ENCODE results near the gene KCNN1. TPM values are rescaled to one million over a fixed set of nuclear protein-coding genes. Genes with fewer than 3 reads are reported as not detected.

The KCNN1 gene
- total and polyA plus RNA-seq, 2 of the 13 experiments (the other 11 are each of a cell fraction or from before 2014, with no cell fraction given), result 0.04 TPM; not detected in 1

DNA sequence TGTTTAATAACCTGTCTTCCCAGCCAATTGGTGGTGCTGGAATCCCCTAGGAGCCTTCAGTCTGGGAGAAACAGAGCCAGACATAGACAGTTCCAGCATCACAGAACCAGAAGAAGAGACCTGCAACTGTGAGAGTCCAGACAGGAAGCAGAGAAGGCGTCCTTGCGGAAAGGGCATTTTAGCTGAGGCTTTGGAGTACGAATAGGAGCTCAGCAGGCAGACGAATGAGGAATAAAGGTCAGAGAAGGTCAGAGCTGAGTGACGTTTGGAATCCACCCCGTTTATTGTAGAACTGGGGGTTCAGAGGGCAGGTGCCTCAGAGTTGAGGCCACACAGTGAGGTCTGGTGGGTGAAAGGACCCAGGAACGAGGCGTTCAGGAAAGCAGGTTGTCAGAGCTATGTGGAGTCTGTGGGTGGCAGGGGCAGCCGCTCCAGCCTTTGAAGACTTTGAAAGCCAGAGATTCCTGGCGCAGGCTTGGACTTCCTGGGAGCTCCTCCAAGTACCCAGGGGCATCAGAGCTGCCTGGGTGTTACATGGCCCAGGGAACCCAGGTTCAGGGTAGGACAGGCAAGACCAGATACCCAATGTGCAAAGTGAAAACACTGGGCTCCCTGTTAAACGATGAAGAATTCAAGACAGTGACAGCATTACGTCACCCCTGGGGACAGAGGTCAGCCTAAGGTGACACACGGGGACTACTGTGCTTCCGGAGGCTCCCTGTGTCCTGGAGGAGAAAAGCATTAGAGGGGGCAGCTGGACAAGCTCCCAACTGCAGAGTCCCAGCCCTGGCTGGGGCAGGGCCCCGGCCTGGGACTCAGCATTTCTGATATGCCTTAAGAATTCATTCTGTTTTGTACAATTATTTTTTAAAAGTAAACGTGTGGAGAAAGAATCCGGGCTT, 46.6 kb downstream of the KCNN1 start (continued):
- TF ChIP-seq, protein P1, sequence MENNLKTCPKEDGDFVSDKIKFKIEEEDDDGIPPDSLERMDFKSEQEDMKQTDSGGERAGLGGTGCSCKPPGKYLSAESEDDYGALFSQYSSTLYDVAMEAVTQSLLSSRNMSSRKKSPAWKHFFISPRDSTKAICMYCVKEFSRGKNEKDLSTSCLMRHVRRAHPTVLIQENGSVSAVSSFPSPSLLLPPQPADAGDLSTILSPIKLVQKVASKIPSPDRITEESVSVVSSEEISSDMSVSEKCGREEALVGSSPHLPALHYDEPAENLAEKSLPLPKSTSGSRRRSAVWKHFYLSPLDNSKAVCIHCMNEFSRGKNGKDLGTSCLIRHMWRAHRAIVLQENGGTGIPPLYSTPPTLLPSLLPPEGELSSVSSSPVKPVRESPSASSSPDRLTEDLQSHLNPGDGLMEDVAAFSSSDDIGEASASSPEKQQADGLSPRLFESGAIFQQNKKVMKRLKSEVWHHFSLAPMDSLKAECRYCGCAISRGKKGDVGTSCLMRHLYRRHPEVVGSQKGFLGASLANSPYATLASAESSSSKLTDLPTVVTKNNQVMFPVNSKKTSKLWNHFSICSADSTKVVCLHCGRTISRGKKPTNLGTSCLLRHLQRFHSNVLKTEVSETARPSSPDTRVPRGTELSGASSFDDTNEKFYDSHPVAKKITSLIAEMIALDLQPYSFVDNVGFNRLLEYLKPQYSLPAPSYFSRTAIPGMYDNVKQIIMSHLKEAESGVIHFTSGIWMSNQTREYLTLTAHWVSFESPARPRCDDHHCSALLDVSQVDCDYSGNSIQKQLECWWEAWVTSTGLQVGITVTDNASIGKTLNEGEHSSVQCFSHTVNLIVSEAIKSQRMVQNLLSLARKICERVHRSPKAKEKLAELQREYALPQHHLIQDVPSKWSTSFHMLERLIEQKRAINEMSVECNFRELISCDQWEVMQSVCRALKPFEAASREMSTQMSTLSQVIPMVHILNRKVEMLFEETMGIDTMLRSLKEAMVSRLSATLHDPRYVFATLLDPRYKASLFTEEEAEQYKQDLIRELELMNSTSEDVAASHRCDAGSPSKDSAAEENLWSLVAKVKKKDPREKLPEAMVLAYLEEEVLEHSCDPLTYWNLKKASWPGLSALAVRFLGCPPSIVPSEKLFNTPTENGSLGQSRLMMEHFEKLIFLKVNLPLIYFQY (CRISPR knock-in tag; IDR thresholded peaks at IDR 0.05; ENCODE audit: borderline replicate concordance), result peak; percentile 42; the same call in 1 of the 2 replicates
- TF ChIP-seq MTERF4 (CRISPR knock-in tag; IDR thresholded peaks at IDR 0.05), result peak; percentile 71; the same call in 1 of the 2 replicates
- TF ChIP-seq ZNF691 (CRISPR knock-in tag; IDR thresholded peaks at IDR 0.05; ENCODE audit: borderline replicate concordance, low read depth), result peak; percentile 64; the same call in 1 of the 2 replicates
- no peak for TF ChIP-seq EED (CRISPR knock-in tag; IDR thresholded peaks at IDR 0.05)
- TF ChIP-seq PHF20 (CRISPR knock-in tag; IDR thresholded peaks at IDR 0.05), result peak; percentile 28; the same call in 1 of the 2 replicates
- TF ChIP-seq KIAA2018 (CRISPR knock-in tag; IDR thresholded peaks at IDR 0.05; ENCODE audit: borderline replicate concordance), result no peak
- peak; percentile 61; the same call in 1 of the 2 replicates for TF ChIP-seq MYC (CRISPR knock-in tag; IDR thresholded peaks at IDR 0.05; ENCODE audit: borderline replicate concordance)
- TF ChIP-seq TARDBP (CRISPR knock-in tag; IDR thresholded peaks at IDR 0.05), result peak; percentile 83
- TF ChIP-seq, protein P2, sequence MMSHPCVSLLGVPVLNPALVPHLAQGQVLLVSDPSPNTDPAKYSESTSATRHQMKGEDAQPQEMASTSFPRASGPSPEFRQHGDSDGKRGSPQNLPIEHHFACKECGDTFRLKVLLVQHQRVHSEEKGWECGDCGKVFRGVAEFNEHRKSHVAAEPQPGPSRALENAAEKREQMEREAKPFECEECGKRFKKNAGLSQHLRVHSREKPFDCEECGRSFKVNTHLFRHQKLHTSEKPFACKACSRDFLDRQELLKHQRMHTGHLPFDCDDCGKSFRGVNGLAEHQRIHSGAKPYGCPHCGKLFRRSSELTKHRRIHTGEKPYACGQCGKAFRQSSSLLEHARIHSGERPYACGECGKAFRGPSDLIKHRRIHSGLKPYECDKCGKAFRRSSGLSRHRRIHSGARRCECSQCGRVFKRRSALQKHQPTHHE (CRISPR knock-in tag; IDR thresholded peaks at IDR 0.05; ENCODE audit: borderline replicate concordance), result no peak
